ENCODE results near the gene TBC1D16.

DNA sequence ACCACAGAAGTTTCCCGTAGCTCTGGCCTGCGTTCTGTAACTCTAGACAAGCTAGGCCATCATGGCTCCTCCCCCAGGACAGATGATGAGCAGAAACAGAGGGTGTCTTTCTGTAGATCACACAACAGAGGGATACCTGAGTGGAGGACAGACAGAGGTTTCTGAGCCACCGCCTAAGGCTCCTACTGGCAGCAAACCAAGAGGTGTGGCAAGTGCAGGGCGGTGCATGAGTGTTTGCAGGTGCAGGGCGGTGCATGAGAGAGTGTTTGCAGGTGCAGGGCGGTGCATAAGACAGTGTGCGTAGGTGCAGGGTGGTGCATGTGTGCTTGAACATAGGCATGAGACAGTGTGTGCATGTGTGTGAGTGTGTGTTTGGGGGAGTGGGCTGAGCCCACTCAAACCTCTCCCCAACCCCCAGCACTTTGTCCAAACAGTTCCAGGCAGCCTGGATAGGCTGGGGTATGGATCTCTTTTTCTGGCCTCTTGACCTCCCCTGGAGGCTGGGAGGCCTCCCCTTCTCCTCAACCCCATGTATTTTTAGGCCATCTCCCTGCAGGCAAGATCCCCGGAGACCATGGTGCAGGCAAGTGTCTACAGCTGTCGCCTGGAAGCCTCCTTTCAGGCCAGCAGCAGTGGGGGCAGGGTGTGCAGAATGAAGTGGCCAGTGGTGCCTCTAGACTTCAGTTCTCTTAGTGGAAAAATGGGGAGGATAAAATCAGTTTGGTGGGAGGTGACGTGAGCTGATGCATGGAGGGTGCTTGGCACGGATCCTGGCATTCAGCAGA, 143.0 kb downstream of the TBC1D16 start:
- TF ChIP-seq NFE2L1 (CRISPR knock-in tag; IDR thresholded peaks at IDR 0.05) (no peak), ESRRA (CRISPR knock-in tag; IDR thresholded peaks at IDR 0.05; ENCODE audit: borderline replicate concordance) (no peak), ATF1 (CRISPR knock-in tag; IDR thresholded peaks at IDR 0.05) (no peak)
- TF ChIP-seq, protein P1, sequence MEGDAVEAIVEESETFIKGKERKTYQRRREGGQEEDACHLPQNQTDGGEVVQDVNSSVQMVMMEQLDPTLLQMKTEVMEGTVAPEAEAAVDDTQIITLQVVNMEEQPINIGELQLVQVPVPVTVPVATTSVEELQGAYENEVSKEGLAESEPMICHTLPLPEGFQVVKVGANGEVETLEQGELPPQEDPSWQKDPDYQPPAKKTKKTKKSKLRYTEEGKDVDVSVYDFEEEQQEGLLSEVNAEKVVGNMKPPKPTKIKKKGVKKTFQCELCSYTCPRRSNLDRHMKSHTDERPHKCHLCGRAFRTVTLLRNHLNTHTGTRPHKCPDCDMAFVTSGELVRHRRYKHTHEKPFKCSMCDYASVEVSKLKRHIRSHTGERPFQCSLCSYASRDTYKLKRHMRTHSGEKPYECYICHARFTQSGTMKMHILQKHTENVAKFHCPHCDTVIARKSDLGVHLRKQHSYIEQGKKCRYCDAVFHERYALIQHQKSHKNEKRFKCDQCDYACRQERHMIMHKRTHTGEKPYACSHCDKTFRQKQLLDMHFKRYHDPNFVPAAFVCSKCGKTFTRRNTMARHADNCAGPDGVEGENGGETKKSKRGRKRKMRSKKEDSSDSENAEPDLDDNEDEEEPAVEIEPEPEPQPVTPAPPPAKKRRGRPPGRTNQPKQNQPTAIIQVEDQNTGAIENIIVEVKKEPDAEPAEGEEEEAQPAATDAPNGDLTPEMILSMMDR (IDR thresholded peaks at IDR 0.05), result no peak
- TF ChIP-seq, protein P2, sequence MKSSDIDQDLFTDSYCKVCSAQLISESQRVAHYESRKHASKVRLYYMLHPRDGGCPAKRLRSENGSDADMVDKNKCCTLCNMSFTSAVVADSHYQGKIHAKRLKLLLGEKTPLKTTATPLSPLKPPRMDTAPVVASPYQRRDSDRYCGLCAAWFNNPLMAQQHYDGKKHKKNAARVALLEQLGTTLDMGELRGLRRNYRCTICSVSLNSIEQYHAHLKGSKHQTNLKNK (CRISPR knock-in tag; IDR thresholded peaks at IDR 0.05), result no peak
- TF ChIP-seq, protein P3, sequence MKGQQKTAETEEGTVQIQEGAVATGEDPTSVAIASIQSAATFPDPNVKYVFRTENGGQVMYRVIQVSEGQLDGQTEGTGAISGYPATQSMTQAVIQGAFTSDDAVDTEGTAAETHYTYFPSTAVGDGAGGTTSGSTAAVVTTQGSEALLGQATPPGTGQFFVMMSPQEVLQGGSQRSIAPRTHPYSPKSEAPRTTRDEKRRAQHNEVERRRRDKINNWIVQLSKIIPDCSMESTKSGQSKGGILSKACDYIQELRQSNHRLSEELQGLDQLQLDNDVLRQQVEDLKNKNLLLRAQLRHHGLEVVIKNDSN (CRISPR knock-in tag; IDR thresholded peaks at IDR 0.05), result no peak
- TF ChIP-seq, protein P4, sequence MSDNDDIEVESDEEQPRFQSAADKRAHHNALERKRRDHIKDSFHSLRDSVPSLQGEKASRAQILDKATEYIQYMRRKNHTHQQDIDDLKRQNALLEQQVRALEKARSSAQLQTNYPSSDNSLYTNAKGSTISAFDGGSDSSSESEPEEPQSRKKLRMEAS (CRISPR knock-in tag; IDR thresholded peaks at IDR 0.05), result no peak
- TF ChIP-seq, protein P5, sequence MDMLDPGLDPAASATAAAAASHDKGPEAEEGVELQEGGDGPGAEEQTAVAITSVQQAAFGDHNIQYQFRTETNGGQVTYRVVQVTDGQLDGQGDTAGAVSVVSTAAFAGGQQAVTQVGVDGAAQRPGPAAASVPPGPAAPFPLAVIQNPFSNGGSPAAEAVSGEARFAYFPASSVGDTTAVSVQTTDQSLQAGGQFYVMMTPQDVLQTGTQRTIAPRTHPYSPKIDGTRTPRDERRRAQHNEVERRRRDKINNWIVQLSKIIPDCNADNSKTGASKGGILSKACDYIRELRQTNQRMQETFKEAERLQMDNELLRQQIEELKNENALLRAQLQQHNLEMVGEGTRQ (CRISPR knock-in tag; IDR thresholded peaks at IDR 0.05), result no peak
